ES-I3 (cell line): ENCODE results near the gene C1QTNF8.

Source experiments
- H3K36me3 ChIP-seq: 2 replicates; pipeline ENCODE4 v1.6.1; 2013; ENCODE audit warnings: mild to moderate bottlenecking, low read length, control low read depth, moderate library complexity; ENCODE audit not compliant: insufficient read depth
- H3K4me1 ChIP-seq: 2 replicates; pipeline ENCODE4 v1.6.1; 2013; ENCODE audit warnings: mild to moderate bottlenecking, control low read depth, low read length; ENCODE audit not compliant: insufficient read depth
- H3K9ac ChIP-seq: 2 replicates; pipeline ENCODE4 v1.6.1; 2013; ENCODE audit warnings: low read depth, mild to moderate bottlenecking, low read length, moderate library complexity
- H3K9me3 ChIP-seq: 2 replicates; pipeline ENCODE4 v1.6.1; 2013; ENCODE audit warnings: mild to moderate bottlenecking, low read length, moderate library complexity; ENCODE audit not compliant: control insufficient read depth, insufficient read depth

The C1QTNF8 gene

DNA sequence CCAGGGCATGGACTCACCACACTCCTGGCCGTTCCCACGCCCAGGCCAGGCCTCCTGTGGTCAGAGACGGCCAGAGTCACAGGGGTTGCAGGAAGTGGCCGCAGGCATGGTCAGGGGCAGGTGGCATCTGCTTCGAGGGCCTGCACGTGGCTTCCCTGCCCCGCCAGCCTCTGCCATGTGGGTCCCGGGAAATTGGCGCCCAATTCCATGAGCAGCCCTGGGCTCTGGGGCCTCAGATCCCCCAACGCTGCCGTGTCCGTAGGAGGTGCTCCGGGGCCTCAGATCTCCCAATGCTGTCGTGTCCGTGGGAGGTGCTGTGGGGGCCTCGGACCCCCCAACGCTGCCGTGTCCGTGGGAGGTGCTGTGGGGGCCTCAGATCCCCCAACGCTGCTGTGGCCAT is 33.1 kb downstream of the C1QTNF8 start:
- H3K4me1 ChIP-seq = no peaks in the 10 kb centered on the region
- H3K36me3 ChIP-seq = no peaks in the 10 kb centered on the region
- no peak overlapping the region for H3K9ac ChIP-seq
- H3K9me3 ChIP-seq = no peaks in the 10 kb centered on the region

DNA sequence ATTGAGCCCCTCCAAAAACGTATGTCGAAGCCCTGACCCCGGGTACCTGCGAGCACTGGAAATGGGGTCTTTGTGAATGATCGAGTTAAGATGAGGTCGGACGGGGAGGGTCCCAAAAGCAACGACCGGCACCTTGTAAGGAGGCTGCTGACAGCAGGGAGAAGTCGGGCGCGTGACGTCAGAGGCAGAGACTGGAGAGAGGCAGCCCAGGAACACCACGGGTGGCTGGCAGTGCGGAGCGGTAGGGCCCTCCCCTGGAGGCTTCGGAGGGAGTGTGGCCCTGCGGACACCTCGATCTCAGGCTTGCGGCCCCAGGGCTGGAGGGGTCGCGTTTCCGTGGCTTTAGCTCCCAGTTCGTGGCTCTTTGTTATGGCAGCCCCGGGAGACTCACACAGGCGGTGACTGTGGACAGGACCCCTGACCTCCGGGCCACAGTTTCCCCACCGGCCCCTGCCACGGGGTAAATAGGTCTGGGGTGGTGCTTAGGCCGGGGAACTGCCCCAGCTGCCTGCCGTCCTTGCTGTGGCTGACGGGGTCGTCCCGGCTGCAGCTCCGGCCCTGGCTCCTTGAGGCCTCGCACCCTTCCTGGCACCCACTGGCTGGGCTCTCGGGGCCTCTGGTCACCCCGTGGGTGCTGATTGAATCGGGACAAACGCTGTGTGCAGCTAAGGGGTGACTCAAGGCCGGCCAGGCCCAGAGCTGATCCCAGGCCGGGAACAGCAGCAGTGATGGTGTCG is 34.1 kb downstream of the C1QTNF8 start:
- no peak overlapping the region for H3K9ac ChIP-seq
- H3K4me1 ChIP-seq = no peaks in the 10 kb centered on the region
- no peaks in the 10 kb centered on the region for H3K9me3 ChIP-seq
- no peaks in the 10 kb centered on the region for H3K36me3 ChIP-seq

DNA sequence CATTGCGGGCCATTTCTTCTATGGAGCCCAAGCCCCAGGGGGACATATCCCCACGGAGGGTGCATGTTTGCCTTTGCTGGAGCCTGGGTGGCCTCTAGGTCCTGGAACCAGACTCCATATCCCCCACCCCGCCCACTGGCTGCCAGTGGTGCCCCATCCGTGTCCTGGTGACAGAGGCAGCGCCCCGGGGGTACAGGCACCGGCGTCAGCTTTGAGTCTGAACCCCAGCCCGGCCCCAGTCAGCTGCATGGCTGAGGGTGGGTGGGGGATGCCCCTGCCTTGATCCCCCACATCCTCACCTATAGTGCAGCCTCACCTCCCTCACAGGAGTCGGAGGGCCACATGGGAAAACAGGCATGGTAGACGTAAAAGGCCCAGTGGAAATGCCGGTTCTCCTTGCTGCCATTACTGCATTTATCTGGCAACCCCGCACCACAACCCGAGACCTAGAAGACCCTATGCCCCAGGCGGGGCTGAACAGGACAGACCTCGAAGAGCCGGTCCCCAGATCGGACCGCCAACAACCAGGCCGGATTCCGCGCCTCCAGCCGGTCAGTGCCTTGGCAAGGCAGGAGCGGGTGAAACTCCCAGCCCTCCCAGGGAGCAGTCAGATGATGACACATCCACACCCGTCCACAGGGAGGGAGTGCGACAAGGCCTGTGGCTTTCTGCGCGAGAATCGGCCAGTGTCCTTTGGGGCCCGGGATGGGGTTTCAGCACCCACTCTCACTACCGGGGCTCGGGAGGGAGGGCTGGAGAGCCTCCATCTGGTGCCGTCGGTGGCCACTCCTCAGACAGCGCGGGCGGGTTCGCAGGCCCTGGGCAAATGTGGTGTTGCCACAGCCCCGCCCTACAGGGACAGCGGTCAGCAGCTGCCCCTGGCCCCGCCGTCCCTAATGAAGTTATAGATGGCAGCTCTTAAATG is 35.4 kb downstream of the C1QTNF8 start:
- H3K36me3 ChIP-seq = no peaks in the 10 kb centered on the region
- H3K9me3 ChIP-seq = no peaks in the 10 kb centered on the region
- H3K4me1 ChIP-seq = no peaks in the 10 kb centered on the region
- H3K9ac ChIP-seq = no peak overlapping the region

DNA sequence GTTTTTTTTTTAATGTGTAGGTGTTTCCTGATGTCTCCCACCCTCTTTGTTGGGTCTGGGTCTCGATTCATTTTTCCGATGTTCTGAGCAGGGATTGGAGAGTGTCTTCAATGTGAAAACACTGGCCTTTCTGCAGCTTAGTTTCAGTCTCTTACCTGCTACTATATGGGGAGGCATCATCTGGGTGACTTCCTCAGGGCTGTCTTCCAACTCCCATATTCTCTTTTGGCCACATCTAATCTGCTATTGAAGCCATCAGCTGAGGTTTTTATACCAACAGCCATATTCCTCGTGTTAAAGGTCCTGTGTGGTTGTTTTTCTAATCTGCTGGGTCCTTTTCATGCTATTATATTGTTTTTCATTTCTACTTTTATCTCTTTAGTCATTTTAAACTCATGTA is 36.7 kb downstream of the C1QTNF8 start:
- Histone ChIP-seq H3K9me3 (no peaks in the 10 kb centered on the region), H3K9ac (no peak overlapping the region), H3K36me3 (no peaks in the 10 kb centered on the region), H3K4me1 (no peaks in the 10 kb centered on the region)

DNA sequence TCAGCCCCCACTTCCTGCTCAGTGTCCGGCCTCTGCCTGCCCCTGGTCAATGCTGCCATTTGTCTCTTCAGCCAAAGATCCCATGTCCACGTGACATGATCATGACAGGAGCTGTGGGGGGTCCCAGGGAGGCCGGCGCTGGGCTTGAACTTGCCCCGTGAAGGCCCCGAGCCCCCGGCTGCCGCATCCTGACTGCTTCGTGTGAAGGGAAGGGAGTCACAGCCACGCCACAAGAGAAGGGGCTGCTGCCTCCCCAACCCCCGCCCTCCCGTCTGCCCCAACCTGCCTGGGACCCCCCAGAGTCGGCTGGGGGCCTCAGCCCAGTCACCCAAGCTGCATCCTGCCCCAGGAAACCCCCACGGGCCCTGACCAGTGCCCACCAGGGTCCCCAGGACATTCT is 37.8 kb downstream of the C1QTNF8 start:
- Histone ChIP-seq H3K36me3 (no peaks in the 10 kb centered on the region), H3K9ac (no peak overlapping the region), H3K9me3 (no peaks in the 10 kb centered on the region), H3K4me1 (no peaks in the 10 kb centered on the region)

DNA sequence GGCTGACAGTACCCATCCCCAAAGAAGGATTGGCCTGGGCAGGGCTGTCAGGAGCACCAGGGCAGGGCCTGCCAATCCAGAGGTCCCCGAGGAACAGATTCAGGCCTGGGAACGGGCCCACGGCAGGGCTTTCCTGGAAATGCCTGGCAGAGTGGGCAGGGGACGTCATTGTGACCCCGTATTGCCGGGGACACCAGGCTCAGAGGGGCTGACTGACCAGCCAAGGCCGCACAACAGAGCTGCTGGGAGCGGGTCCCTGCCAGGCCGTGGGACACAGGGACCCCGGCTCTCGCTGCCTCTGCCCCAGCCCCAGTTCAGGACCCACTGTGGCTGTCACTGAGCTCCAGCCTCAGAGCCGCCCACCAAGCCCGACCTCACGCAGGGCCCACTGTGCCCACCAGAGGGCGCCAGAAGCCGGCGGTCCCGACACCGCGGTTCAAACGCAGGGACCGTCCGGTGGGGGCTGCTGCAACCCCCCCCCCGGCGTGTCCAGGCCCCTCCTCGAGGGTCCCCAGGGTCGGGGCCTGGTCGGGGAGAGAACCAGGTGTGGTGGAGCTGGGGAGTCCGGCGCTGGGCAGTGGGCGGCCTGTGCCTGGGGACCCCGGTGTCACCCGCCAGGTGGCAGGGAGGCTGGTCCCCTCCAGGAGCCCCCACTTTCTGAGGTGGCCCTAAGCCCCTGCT is 38.7 kb downstream of the C1QTNF8 start:
- Histone ChIP-seq H3K9ac (no peak overlapping the region), H3K36me3 (no peaks in the 10 kb centered on the region), H3K9me3 (no peaks in the 10 kb centered on the region), H3K4me1 (no peaks in the 10 kb centered on the region)

DNA sequence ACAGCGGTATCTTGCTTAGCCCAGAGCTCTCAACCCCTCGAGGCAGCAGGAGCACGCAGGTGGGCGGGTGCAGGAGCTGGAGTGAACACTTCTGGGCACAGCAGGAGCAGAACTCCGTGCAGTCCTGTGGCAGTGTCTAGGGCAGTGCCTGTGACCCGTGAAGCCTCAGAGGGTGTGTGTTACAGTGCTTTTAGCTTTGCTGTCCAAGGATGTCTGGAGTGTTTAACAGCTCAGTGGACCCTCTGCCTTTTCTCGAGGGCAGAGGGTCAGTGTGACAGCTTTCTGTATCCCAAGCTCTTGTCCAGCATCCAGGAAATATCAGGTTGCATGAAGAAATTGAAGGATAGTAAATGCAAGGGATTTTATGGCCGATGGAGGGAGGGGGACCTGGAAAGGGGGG is 39.8 kb downstream of the C1QTNF8 start:
- no peaks in the 10 kb centered on the region for H3K4me1 ChIP-seq
- no peaks in the 10 kb centered on the region for H3K36me3 ChIP-seq
- H3K9me3 ChIP-seq = no peaks in the 10 kb centered on the region
- no peak overlapping the region for H3K9ac ChIP-seq

DNA sequence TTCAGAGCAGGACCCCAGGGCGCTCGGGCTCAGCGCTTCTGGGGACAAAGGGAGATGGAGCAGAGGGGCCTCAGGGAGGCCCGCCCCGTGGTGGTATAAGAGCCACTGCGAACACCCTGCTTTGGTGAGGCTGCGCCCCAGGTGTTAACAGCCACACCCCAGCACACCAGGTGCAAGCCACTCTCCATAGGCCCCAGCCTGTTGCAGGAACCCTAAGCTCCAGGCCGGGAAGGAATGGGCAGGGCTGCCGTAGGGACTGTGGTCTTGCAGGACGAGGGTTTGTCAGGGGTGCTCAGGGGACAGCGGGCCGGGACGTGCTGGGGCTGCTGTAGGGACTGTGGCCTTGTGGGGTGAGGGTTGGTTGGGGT is 40.5 kb downstream of the C1QTNF8 start:
- H3K9ac ChIP-seq = no peak overlapping the region
- H3K9me3 ChIP-seq = no peaks in the 10 kb centered on the region
- no peaks in the 10 kb centered on the region for H3K36me3 ChIP-seq
- H3K4me1 ChIP-seq = no peaks in the 10 kb centered on the region

DNA sequence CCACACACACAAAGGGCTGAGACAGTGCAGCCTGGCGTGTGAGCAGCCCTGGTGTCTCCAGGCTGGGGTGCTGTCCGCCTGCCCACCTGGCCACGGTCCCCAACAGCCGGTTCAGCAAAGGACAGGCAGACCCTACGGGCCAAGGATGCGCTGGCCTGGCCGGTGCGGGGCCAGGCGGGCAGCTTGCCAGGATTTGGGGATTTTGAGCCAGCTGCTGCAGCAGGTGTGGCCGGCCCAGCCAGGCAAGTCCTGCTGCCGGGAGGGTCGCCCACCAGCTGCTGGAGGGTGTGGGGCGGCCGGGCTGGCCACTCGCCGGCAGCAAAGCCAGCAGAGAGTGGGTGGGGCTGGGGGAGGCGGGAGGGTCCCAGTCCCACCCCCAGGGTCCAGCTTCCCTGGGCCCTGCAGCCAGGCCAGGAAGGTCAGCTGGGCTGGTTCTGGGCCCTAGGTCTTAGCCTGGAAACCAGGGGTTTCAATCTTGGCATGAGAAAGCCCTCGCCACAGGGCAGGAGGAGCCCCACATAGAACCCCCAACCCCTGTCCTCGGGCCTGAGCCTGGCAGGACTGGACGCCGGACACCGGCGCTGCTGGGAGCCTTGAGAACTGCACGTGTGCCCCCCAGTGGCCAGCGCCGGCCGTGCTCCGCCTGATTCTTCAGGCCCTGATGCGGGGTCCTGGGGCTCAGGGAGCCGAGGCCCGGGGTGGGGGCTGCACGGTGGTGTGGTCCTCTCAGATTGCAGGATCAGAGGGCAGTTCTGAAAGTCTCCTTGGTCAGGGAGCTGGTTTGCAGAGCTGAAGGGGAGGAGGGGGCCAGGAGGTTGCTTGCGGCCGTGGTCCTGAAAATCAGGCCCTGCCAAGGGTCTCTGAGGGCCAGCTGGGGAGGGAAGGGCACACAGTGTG is 41.1 kb downstream of the C1QTNF8 start:
- no peak overlapping the region for H3K9ac ChIP-seq
- no peaks in the 10 kb centered on the region for H3K9me3 ChIP-seq
- H3K4me1 ChIP-seq = no peaks in the 10 kb centered on the region
- H3K36me3 ChIP-seq = no peaks in the 10 kb centered on the region

DNA sequence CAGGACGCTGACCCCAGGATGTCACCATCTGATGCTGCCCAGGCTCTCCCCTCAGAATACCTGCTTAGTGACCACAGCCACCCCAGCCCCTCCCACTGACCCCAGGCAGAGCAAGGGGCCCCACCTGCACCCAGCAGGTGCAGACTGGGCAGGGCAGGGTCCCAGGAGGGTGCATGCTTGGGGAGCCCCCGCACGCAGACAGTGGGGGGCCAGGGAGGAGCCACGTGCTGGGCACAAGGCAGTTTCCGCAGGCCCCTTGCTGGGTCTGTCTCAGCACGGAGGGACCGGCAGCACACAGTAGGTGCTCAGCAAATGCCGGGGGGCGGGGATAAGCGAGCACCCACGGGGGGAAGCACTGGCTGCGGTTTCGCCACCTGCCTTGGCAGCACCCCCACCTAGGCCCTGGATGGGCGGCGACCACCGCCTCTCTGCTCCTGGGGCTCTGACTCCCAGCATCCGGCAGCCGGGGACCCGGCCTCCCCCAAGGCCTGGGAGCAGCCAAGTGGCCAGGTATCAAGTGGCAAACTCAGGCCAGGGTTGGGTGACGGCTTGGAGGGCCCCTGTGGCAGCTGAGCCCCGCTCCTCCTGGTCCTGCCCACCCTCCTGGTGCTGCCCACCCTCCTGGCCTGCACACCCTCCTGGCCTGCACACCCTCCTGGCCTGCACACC is 42.2 kb downstream of the C1QTNF8 start:
- no peaks in the 10 kb centered on the region; the same call in 1 of the 2 replicates for H3K4me1 ChIP-seq
- no peaks in the 10 kb centered on the region for H3K36me3 ChIP-seq
- H3K9me3 ChIP-seq = no peaks in the 10 kb centered on the region
- no peak overlapping the region for H3K9ac ChIP-seq

DNA sequence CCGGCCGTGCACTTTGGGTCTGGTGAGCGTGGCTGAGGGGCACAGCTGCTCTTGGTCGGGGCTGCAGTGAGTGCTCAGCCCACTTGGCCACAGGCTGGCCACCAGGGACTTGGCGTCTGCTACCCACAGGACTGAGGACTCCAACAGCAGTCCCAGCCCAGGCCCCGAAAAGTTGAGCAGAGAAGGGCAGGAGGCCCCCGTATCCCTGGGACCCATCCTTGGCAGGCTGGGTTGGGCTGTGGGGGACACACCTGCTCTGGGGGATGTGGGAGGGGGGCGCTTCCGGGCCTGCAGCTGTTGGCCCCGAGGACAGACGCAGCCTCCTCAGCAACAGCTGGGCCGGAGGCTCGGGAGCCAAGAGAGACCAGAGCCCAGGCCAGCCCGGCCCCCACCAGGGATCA is 42.9 kb downstream of the C1QTNF8 start:
- Histone ChIP-seq H3K9ac (no peak overlapping the region), H3K36me3 (no peaks in the 10 kb centered on the region), H3K4me1 (peaks cover 2% of the 10 kb centered on the region; the same call in 1 of the 2 replicates), H3K9me3 (no peaks in the 10 kb centered on the region)

DNA sequence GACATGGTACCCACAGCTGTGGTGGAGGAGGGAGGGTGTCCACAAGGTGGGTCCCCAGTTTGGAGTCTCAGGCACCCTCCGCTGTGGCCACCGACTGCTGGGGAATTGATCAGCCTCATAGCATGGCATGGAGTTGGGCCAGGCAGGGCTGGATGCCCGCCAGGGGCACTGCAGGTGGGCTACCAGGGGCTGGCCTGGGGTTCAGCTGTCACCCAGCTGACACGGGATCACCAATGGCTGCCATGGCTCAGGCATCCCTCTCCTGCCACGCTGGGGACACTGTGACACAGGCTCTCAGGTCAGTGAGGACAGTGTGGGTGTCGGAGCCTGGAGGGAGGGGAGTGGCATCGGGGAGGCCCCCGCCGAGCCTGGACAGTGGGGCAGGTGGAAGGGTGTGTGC is 43.3 kb downstream of the C1QTNF8 start:
- Histone ChIP-seq H3K4me1 (peaks cover 4% of the 10 kb centered on the region; the same call in 1 of the 2 replicates), H3K36me3 (no peaks in the 10 kb centered on the region), H3K9ac (no peak overlapping the region), H3K9me3 (no peaks in the 10 kb centered on the region)

DNA sequence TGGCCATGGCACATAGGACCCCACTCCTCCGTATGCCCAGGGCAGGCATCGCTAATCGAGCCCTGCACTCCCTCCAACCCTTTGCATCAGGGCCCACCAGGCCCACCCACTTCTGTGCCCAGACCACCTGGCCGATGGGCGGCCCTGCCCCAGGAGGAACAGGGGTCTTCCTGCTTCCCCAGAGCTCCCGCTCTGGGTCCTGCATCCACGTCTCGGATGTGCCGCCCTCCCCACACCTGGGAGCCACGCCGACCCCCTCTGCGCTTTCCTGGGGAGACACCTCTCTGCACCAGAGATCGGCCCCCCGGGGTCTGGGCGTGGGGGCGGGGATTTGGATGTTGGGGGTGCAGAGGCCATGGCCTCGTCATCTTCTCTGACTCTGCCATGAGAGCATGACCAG is 44.6 kb downstream of the C1QTNF8 start:
- H3K9ac ChIP-seq = no peak overlapping the region
- peaks cover 4% of the 10 kb centered on the region; the same call in 1 of the 2 replicates for H3K4me1 ChIP-seq
- H3K36me3 ChIP-seq = no peaks in the 10 kb centered on the region
- no peaks in the 10 kb centered on the region for H3K9me3 ChIP-seq
